GM23248 (cell line): ENCODE data around the gene GPR108.

Source experiments
- EZH2 ChIP-seq: fragments of 200-600 bp; sonication (generic); IDR thresholded peaks from 2 replicates; pipeline ENCODE4 v1.6.1; 2018; ENCODE audit warnings: antibody characterized with exemption, mild to moderate bottlenecking; ENCODE audit not compliant: insufficient read depth, poor library complexity, severe bottlenecking
- EZH2phosphoT487 ChIP-seq: fragments of 200-600 bp; sonication (generic); IDR thresholded peaks from 2 replicates; pipeline ENCODE4 v1.6.1; 2018; ENCODE audit warnings: antibody characterized with exemption, moderate library complexity, mild to moderate bottlenecking, low read depth; ENCODE audit not compliant: insufficient read depth

- TF ChIP-seq EZH2phosphoT487 (no peak), EZH2 (no peak)
Observed at GRCh38 chr19:6739390-6739882, 2.1 kb upstream of the GPR108 start, which contains the start of gene TRIP10.
